ENCODE measurements around the gene NPR1. TPM values are rescaled to one million over a fixed set of nuclear protein-coding genes. Genes with fewer than 3 reads are reported as not detected.

Gene NPR1
- total RNA-seq, 1 donor: 3.9 TPM

DNA sequence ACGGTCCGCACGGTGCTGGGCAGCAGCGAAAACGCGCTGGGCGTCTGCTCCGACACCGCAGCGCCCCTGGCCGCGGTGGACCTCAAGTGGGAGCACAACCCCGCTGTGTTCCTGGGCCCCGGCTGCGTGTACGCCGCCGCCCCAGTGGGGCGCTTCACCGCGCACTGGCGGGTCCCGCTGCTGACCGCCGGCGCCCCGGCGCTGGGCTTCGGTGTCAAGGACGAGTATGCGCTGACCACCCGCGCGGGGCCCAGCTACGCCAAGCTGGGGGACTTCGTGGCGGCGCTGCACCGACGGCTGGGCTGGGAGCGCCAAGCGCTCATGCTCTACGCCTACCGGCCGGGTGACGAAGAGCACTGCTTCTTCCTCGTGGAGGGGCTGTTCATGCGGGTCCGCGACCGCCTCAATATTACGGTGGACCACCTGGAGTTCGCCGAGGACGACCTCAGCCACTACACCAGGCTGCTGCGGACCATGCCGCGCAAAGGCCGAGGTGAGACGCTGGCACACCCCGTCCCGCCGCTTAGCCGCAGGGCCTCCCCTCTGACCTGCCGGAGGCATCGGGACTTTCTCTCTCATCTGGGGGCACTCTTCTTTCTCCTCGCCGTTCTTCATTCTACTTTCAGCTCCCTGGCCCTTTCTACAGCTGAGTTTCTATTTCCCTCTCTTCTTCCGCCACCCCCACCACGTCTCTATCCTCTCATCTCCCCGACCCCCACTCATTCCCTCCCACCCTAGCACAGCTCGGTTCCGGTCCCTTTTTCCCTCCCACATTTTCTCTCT is 1.0 kb downstream of the NPR1 start:
- peak overlapping the region; percentile 42 for H3K4me3 ChIP-seq (ENCODE audit: low read depth, low read length)
- no peak for DNase-seq (ENCODE audit: low read depth)
- TF ChIP-seq, protein P1, sequence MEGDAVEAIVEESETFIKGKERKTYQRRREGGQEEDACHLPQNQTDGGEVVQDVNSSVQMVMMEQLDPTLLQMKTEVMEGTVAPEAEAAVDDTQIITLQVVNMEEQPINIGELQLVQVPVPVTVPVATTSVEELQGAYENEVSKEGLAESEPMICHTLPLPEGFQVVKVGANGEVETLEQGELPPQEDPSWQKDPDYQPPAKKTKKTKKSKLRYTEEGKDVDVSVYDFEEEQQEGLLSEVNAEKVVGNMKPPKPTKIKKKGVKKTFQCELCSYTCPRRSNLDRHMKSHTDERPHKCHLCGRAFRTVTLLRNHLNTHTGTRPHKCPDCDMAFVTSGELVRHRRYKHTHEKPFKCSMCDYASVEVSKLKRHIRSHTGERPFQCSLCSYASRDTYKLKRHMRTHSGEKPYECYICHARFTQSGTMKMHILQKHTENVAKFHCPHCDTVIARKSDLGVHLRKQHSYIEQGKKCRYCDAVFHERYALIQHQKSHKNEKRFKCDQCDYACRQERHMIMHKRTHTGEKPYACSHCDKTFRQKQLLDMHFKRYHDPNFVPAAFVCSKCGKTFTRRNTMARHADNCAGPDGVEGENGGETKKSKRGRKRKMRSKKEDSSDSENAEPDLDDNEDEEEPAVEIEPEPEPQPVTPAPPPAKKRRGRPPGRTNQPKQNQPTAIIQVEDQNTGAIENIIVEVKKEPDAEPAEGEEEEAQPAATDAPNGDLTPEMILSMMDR (IDR thresholded peaks at IDR 0.05; ENCODE audit: insufficient read depth, low read depth, low read length): peak; percentile 23

DNA sequence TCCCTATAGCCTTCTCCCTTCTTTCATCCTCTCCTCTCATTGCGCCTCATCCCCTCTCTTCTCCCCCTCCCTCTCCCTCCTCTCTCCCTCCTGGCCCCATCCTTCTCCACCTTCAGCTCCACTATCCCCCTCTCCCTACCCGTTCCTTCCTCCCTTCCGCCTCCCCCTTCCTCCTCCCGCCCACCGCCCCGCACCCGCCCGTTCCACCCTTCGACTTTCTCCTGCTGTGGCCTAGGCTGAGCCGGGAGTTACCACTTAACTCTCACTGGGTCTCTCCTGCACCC is 1.6 kb downstream of the NPR1 start:
- peak overlapping the region; percentile 42 for H3K4me3 ChIP-seq (ENCODE audit: low read depth, low read length)
- no peak for DNase-seq (ENCODE audit: low read depth)
- TF ChIP-seq, protein P1 (IDR thresholded peaks at IDR 0.05; ENCODE audit: insufficient read depth, low read depth, low read length): no peak

GRCh38 chr1:153682730-153683129 is 4.2 kb downstream of the NPR1 start:
- DNase-seq (ENCODE audit: low read depth): no peak
- TF ChIP-seq, protein P1 (IDR thresholded peaks at IDR 0.05; ENCODE audit: insufficient read depth, low read depth, low read length): no peak
- H3K4me3 ChIP-seq (ENCODE audit: low read depth, low read length): no peak overlapping the region

- TF ChIP-seq, protein P1 (IDR thresholded peaks at IDR 0.05; ENCODE audit: insufficient read depth, low read depth, low read length): no peak
- DNase-seq (ENCODE audit: low read depth): no peak
- no peak overlapping the region for H3K4me3 ChIP-seq (ENCODE audit: low read depth, low read length)
These were observed 5.4 kb downstream of the NPR1 start for GRCh38 chr1:153683854-153684253.

DNA sequence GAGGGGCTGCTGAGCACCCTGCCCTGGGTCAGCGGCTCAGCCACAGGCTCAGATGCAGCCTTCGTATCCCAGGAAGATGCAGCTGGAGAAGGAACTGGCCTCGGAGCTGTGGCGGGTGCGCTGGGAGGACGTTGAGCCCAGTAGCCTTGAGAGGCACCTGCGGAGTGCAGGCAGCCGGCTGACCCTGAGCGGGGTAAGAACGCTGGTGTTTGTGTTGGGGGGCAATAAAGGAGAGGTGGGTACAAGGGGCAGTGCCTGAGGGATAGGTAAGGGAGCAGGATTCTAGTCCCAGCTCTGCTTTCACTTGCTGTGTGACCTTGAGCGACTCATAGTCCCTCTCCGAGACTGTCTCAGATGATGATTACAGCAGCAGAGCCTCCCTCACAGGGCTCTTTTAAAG is 6.4 kb downstream of the NPR1 start:
- H3K4me3 ChIP-seq (ENCODE audit: low read depth, low read length): no peak overlapping the region
- TF ChIP-seq, protein P1 (IDR thresholded peaks at IDR 0.05; ENCODE audit: insufficient read depth, low read depth, low read length): no peak
- DNase-seq (ENCODE audit: low read depth): no peak

DNA sequence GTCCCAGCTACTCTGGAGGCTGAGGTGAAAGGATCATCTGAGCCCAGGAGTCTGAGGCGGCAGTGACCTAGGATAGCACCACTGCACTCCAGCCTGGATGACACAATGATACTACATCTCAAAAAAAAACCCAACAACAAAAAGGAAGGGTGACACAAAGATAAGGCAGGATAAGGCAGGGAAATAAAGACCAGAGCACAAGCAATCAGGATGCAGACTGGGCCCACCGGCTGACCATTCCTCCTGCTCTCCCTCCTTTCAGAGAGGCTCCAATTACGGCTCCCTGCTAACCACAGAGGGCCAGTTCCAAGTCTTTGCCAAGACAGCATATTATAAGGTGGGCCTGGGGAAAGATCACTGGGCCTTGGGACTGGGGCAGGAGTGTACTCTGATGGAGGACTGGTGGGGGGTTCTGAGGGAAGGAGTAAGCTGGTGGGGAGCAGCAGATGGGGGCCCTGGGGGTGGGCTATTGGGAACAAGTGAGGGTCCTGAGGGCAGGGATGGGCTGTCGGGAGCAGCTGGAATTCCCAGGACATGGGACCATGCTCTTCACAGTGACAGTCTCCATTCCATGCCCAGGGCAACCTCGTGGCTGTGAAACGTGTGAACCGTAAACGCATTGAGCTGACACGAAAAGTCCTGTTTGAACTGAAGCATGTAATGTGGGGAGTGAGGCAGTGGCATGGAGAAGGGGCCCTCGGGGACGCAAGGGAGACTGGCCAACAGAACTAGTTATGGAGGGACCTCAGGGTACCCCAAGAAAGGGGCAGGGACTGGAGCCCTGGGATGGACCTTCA is 7.3 kb downstream of the NPR1 start:
- no peak overlapping the region for H3K4me3 ChIP-seq (ENCODE audit: low read depth, low read length)
- TF ChIP-seq, protein P1 (IDR thresholded peaks at IDR 0.05; ENCODE audit: insufficient read depth, low read depth, low read length): no peak
- no peak for DNase-seq (ENCODE audit: low read depth)
